DMS53 (cell line): ENCODE data around the gene WBP2NL.

Experiments used
- DNase-seq: peaks from one replicate; lab custom pipeline; 2025; lab: John Stamatoyannopoulos, UW

The WBP2NL gene

DNA sequence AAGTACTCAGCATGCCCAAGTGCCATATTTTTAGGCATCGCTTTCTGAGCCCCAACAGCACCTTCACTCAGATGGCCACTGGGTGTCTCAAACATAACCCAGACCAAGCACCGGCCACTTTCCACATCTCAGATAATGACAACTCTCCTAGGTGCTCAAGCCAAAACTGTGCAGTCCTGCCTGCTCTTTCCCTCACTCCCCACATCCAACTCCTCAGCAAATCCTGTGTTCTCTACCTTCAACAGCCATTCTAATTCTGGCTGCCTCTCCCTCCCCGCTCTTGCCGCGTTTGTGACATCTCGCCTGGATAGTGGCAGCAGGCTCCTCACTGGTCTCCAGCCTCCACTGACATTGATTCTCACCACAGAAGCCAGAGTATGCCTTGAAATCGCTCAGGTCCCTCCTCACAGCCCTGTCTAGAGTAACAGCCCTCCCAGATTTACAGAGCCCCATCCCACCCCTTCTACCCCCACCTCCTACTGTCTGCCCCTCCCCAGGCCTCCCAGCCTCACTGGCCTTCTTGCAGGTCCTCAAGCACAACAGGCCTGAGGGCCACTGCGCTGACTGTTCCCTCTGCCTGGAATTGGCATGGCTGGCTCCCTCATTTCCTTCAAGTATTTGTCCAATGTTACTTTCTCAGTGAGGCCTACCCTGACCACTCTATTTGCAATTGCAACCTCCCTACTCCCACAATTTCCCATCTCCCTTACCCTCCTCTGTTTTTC is 74.2 kb downstream of the WBP2NL start:
- DNase-seq: peak; percentile 21

DNA sequence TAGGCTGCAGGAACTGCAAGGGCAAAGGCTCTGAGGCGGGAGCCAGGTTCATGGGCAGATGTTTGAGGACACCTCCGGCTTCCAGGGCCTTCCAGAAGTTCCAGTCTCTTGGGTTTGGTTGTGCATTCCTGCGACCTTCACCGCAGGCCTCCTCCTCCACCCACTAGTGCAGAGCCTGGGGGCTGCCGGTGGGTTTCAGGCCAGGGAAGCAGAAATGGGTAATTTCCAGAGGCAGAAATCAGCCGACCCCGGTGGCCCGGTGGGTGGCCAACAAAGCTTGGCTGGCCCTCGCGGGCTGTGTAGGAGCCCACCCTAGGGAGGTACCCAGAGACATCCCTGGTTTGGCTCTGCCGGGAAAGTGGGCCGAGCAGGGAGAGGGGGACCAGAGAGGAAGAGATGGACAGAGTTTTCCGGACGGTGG is 75.0 kb downstream of the WBP2NL start:
- DNase-seq: no peak

DNA sequence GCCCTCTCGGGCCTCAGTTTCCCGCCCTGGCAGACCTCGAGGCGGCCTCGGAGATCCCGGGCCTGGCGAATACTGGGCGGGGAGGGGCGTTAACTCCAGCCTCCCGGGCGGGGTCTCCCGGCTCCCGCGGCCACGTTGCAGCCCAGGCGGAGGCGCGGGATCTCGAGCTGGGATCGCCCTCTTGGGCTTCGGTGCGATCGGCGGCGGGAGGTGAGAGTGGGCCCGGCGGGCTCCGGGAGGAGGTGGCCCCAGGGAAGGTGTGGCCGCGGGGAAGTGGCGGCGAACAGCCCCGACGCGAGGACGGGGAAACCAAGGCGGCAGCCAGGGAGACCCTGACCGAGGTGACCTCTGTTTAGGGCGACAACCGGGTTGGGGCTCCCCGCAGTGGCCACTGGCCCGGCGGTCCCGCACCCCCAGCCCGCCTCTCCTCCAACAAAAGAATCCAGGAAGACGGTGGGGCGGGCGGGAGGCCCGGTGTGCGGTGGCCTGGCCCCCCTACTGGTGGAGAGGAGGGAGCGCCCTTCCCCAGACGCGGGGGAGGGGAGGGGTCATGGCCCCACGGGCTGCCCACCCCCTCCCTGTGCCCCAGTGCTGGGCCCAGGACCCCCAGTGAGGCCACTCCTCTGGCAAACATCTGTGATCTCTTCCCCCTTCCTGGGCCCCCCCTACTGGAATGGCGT is 75.7 kb downstream of the WBP2NL start, which contains the start of gene PHETA2:
PHETA2 (plus strand) TSS at position 117 of the 680 bp plus-strand sequence. CDS start 3,046 bp downstream, outside the sequence.
- peak; percentile 64 for DNase-seq

DNA sequence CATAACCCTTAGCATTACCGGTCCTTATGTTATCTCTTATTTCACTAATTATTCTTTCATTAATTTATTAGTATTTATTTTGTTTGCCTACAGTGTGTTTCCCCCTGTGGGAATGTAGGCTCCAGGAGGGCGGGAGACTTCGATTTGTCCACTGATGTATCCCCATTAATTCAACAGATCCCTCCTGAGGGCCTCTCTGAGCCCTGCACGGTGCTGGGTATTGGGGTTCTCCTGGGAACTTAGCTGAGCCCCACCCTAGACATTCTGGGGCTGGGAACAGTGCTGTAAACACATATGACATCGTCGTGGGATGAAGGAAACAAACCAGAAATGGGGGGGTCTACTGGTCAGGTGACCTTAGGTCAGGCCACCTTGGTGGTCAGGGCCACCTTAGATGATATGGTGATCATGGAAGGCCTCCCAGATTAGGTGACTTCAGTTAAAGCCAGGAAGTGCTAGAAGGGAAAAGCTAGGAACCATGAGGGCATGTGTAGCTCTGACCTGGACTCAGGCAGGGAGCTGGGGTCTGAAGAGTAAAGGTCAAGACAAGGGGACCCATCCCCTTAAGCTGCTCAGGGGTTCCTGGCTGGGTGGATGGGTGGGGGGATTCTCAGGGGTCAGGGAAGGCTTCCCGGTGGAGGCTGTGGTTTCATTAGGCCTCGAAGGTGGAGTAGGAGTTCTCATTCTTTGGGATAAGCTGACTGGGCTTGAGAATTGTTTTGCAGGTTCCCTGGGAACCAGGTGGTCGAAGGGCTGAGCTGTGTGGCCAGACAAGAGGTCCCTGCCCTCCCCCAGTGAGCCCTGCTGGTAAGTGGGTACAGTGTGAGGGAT is 76.5 kb downstream of the WBP2NL start:
- no peak for DNase-seq

DNA sequence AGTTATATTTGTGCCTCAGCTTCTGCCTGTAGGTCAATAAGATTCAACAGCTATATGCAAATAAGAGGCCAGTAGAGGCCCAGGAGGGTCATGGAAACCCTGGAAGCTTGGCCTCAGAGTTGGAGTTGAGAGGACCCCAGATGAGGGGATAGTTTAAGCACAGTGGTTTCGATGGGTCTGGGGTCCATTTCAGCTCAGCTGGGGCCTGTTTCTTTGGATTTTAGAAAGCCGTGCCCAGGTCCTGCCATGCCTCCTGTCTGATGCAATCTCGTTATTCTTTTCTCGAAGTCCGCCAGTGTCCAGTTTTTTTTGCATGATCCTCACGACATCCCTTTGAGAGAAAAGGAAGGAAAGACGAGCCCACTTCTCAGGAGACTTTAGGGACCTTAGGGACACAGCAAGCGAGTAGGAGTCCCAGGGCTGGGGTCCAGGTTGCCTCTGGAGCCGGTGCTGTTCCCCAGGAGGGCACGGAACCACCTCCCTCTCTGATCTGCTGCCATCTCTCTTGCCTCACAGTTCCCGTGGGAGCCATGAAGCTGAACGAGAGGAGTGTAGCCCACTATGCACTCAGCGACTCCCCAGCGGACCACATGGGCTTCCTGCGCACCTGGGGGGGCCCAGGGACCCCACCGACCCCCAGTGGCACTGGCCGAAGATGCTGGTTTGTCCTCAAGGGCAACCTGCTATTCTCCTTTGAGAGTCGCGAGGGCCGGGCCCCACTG is 78.3 kb downstream of the WBP2NL start:
- no peak for DNase-seq

DNA sequence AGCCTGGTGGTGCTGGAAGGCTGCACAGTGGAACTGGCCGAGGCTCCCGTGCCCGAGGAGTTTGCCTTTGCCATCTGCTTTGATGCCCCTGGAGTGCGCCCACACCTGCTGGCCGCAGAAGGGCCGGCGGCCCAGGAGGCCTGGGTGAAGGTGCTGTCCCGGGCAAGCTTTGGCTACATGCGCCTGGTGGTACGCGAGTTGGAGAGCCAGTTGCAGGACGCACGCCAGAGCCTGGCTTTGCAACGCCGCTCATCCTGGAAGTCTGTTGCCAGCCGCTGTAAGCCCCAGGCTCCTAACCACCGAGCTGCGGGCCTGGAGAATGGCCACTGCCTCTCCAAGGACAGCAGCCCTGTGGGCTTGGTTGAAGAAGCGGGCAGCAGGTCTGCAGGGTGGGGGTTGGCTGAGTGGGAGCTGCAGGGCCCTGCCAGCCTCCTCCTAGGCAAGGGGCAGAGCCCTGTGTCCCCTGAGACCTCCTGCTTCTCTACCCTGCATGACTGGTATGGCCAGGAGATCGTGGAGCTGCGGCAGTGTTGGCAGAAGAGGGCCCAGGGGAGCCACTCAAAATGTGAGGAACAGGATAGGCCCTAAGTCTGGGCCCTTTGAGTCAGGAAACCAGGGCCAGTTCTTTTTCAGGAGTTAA is 79.0 kb downstream of the WBP2NL start:
- no peak for DNase-seq
